Measurements from ENCODE around the gene PHKA1.
"Not testable (repeated sequence)": the region's sequence is repeated elsewhere in the genome, so short reads cannot be mapped to it uniquely, and the experiment has no call there.

Gene PHKA1

DNA sequence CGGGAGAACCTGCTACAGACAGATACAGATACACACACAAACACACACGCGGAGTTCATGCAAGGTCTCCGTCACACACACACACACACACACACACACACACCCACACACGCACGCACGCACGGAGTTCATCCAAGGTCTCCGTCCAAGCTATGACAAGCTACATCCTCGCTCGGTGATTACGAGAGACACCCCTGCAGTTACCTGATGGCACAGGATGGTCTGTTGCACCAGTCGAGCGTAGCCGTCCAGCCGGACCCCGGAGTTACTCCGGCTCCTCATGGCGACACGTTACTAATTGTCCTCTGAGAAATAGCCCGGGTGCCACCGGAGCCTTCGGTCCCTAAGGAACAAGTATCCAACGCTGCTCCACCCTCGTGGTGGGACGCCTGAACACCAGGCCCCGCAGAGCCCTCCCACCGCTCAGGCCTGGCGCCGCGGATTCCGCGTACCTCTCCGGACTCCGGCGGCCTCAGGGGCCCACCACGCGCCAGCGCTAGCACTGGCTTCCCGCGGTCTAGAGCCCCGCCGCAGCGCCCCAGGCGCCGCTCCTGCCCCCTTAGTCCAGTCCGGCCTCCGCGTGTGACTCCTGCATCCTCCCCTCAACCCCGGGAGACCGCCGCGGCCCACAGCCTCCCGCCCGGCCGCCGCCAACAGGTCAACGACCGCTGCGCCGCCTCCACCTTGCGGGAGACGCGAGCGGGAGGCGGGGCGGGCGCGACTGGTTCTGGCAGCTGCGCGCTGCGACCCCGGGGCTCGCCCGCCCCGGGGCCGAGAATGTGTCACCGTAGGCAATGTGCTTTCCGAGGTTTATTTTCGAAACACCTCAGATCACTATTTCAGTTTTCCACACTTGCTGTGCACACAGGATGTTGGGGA lies at the start of gene PHKA1:
TSS of gene PHKA1 (minus strand) at position 708 of the 879 bp plus-strand sequence. CDS start at position 282, 426 bp downstream.
- peak; percentile 18 for DNase-seq

- DNase-seq: not testable (repeated sequence)
Measured at GRCh38 chrX:72760454-72760853, 46.3 kb upstream of the PHKA1 start.

- DNase-seq: not testable (repeated sequence)
Measured at GRCh38 chrX:72748545-72748944, 34.4 kb upstream of the PHKA1 start.

GRCh38 chrX:72745546-72745945 lies 31.4 kb upstream of the PHKA1 start:
- not testable (repeated sequence) for DNase-seq

DNA sequence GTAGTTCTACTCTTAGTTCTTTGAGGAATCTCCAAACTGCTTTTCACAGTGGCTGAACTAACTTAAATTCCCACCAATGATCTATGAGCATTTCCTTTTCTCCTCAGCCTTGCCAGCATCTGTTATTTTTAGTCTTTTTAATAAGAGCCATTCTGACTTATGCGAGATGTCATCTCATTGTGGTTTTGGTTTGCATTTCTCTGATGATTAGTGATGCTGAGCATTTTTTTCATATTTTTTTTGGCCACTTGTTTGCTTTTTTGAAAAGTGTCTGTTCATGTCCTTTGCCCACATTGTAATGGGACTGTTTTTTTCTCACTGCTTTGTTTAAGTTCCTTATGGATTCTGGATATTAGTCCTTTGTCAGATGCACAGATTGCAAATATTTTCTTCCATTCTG lies 21.5 kb upstream of the PHKA1 start:
- no peak for DNase-seq

GRCh38 chrX:72733636-72734035 lies 19.5 kb upstream of the PHKA1 start:
- not testable (repeated sequence) for DNase-seq

DNA sequence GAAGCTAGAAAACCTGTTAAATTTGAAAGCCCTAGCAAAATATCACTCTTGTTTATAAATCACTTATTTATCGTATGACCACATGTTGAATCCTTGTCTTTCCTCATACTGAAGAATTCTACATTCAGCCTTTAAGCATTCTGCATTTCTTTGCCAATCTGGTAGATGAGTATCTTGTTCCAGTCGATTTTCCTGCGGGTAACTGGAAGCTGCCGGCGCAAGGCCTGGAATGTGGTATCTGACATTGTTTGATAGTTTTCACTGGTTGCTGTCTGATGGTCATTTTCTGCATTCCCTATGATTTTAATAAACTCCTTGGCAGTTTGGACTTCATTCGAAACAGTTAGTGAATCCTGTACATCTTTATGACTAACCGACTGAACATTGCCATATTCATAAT lies 13.7 kb upstream of the PHKA1 start:
- no peak for DNase-seq

DNA sequence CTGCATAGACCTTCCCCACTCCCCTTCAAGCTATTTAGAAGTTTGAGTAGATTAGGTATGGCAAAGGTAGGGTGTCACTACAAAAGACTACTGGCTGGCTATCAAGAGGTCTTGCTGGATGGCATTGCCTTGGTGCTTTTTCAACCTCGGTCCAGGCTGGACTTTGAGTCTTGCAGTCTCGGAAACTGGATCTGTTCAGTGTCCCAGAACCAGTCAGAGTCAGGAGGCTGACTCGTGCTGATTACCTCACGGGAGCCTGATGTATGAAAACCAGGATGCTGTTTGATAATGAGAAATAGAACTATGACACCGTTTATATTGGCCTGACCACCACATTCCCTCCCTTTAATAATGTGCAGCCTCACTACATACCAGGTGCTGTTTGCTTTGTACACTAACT lies 2.7 kb upstream of the PHKA1 start:
- DNase-seq: no peak

GRCh38 chrX:72715546-72715945 lies 1.4 kb upstream of the PHKA1 start:
- DNase-seq: no peak

- peak; percentile 14 for DNase-seq
Measured at GRCh38 chrX:72714478-72714916, 391 bp upstream of the PHKA1 start.

DNA sequence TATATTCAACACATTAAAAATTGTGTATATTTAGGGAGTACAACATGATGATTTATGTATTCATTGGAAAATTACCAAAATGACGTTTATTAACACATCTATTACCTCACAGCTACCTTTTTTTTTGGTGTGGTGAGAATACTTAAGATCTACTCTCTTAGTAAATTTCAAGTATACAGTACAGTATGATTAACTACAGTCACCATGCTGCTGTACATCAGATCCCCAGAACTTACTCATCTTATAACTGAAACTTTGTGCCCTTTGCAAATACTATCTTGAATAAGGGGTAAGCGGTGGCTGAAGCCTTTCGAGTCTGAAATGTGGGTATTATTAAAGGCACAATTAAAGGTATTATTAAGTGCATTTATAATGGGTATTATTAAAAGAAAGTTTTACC lies 976 bp downstream of the PHKA1 start:
- no peak for DNase-seq

DNA sequence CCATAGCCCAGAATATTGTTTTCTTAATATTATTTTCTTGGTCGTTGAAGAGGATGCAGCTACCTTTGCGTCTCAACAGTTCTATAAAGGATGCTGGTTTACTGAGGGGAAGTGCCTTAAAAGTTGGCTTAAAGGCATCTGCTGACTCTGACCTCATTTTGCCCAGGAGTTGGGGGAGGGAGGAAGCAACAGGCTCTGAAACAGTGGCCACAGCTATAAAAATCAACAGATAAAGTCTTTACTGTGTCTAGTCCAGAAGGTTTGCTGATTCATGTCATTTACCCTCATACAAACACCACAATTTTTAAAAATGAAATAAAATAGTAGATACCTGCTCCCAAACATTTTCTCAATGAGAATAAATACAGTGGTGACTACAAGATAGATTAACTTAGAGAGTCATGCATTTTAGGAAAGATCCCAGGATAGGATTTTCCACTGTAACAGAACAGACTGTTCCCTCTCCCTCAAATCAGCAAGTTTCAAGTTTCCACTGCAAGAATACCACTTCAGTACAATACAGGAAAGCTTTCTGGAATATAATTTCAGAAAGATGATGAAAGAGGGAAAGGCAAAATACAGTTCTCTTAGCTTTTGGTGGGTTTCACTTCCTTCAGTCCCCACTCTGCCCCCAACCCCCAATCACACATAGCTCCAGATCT lies 1.9 kb downstream of the PHKA1 start:
- no peak for DNase-seq

GRCh38 chrX:72705814-72706213 lies 8.3 kb downstream of the PHKA1 start:
- DNase-seq: no peak

DNA sequence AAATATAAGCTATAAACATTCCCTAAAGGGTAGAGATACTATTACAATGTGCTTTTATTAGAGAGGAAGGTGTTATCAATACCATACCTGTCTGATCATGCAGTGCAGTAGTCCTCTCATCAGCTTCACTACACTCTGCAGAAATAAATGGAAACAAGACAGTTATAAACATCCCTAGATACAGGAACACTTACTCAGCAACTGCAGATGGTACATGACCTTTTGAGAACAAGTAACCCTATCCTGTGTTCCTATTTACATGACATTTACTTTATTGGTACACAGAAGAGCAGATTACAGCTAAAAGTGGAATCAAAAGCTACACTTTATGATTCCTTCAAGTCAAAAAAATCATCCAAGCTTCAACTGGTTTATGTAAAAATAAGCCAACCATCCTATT lies 9.0 kb downstream of the PHKA1 start:
- no peak for DNase-seq

DNA sequence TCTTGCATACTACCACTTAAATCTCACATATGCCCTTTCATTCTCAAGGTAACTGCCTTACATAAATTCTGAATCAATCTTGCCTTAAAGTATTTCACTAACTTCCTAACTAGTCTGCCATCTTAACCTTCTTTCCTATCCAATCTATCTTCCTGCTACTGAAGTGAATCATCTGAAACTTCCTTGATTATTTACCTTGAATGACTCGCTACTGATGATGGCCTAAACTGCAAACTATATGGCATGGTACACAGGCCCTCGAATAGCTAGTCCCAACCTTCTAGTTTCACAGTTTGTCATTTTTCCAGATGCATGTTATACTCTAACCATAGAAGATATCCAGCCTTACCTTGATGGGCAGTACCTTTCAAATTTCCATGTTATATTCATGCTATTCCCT lies 19.9 kb downstream of the PHKA1 start:
- DNase-seq: no peak

GRCh38 chrX:72693477-72693876 lies 20.6 kb downstream of the PHKA1 start:
- DNase-seq: no peak

GRCh38 chrX:72687396-72687795 lies 26.7 kb downstream of the PHKA1 start:
- no peak for DNase-seq

GRCh38 chrX:72685810-72686456 lies 28.2 kb downstream of the PHKA1 start:
- peak; percentile 66 for DNase-seq

- DNase-seq: no peak
Measured at GRCh38 chrX:72685018-72685417, 29.1 kb downstream of the PHKA1 start.

DNA sequence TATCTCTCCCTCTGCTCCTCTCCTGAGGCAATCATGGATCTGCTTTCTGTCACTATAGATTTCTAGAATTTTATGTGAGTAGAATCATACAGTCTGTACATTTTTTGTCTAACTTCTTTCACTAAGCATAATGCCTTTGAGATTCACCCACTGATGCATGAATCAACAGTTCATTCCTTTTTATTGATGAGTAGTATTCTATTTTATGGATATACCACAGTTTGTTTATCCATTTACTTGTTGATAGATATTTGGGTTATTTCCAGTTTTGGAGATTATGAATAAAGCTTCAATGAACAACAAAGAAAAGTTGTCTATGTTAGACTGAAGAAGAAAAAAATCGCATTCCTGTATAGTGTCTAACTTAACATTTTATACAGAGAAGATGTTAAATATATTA lies 30.5 kb downstream of the PHKA1 start:
- no peak for DNase-seq

GRCh38 chrX:72676465-72676864 lies 37.6 kb downstream of the PHKA1 start:
- no peak for DNase-seq

DNA sequence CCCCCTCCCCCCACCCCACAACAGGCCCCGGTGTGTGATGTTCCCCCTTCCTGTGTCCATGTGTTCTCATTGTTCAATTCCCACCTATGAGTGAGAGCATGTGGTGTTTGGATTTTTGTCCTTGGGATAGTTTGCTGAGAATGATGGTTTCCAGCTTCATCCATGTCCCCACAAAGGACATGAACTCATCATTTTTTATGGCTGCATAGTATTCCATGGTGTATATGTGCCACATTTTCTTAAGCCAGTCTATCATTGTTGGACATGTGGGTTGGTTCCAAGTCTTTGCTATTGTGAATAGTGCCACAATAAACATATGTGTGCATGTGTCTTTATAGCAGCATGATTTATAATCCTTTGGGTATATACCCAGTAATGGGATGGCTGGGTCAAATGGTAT lies 40.2 kb downstream of the PHKA1 start:
- not testable (repeated sequence) for DNase-seq

GRCh38 chrX:72669508-72669907 lies 44.6 kb downstream of the PHKA1 start:
- not testable (repeated sequence) for DNase-seq

DNA sequence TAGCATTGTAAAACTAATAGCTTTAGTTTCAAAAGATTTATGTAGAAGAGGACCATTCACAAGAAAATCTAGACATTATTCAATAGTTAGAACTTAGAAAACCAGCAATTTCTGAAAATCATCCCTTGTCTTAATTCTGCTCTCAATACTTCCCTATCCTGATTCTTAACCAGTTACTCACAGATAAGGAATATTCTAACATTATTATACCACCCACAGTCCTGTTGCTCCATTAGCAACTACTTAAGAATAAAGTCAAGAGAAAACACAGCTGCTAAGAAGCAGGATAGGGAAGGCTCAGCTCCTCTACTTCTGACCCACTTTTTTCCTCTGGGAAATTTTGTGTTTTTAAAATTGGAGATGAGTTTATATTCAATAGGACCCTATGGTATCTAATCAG lies 47.7 kb downstream of the PHKA1 start:
- DNase-seq: no peak
